K562 (cell line): ENCODE data around the gene DKKL1. TPM values are rescaled to one million over a fixed set of nuclear protein-coding genes. Genes with fewer than 3 reads are reported as not detected.

Experiments
- DNMT1 ChIP-seq: fragments of 450-650 bp; IDR thresholded peaks from 2 replicates; pipeline ENCODE4 v1.6.1; 2016; ENCODE audit warnings: antibody characterized with exemption, mild to moderate bottlenecking
- ILF3 ChIP-seq: fragments of 450-650 bp; IDR thresholded peaks from 2 replicates; pipeline ENCODE4 v1.6.1; 2018; ENCODE audit warnings: antibody characterized with exemption, mild to moderate bottlenecking, moderate library complexity, borderline replicate concordance
- MCM5 ChIP-seq: fragments of 450-650 bp; IDR thresholded peaks from 2 replicates; pipeline ENCODE4 v1.6.1; 2016; ENCODE audit warnings: low read depth
- PPARD ChIP-seq: fragments of 250-450 bp; sonication (Bioruptor Pico); IDR thresholded peaks from 2 replicates; pipeline ENCODE4 v1.8.0; 2022; ENCODE audit warnings: inconsistent platforms, mild to moderate bottlenecking, moderate library complexity
- SRSF7 ChIP-seq: fragments of 200-400 bp; formaldehyde crosslinking; optimal IDR thresholded peaks from 2 replicates; pipeline ENCODE3; 2017; ENCODE audit warnings: mild to moderate bottlenecking, low read depth, low read length
- ZC3H11A ChIP-seq: IDR thresholded peaks from 2 replicates; pipeline ENCODE4 v1.6.1; 2012; ENCODE audit warnings: low read depth, low read length, improper control_type of control experiment
- ZNF134 ChIP-seq: fragments of 250-450 bp; sonication (Bioruptor Pico); conservative IDR thresholded peaks from 2 replicates; pipeline ENCODE4 v1.4.0; 2020
- ZNF175 ChIP-seq: fragments of 200-800 bp; sonication (Bioruptor generic); IDR thresholded peaks from 2 replicates; pipeline ENCODE4 v1.6.1; 2016; ENCODE audit warnings: low read depth, mild to moderate bottlenecking, missing genetic modification characterization, missing compliant biosample characterization
- ZNF561 ChIP-seq: fragments of 450-650 bp; formaldehyde crosslinking; conservative IDR thresholded peaks from 2 replicates; pipeline ENCODE4 v1.4.0; 2020; ENCODE audit warnings: mild to moderate bottlenecking, moderate library complexity
- ZNF766 ChIP-seq: fragments of 200-800 bp; sonication (Bioruptor generic); conservative IDR thresholded peaks from 2 replicates; pipeline ENCODE4 v1.6.1; 2016; ENCODE audit warnings: missing genetic modification characterization, missing compliant biosample characterization
- polyA plus RNA-seq, 8 experiments: library from polyadenylated mRNA; depleted of rRNA in 4 of 8; stranded (reverse) in 5 of 8; unstranded in 3 of 8; fragments of >200 nt; fragmentation: Nextera tagmentation in 2 of 8; fragmentation: Illumina TruSeq in 1 of 8; extraction: Ambion mirVana in 2 of 8; extraction: Trizol in 1 of 8; gene quantifications; 2 replicates each; pipeline versions ENCODE4 v1.2.1 to v1.2.3, GENCODE V29; 2011 to 2014; ENCODE audit warnings: inconsistent platforms in 1 of 8, missing spikeins in 1 of 8
- total RNA-seq, 7 experiments: library from RNA; depleted of rRNA in 6 of 7; stranded (reverse); fragments of >200 nt in 6 of 7; fragmentation: Illumina TruSeq in 2 of 7; extraction: Trizol in 2 of 7; gene quantifications; 2 replicates each; pipeline versions ENCODE4 v1.2.1 to v1.2.3, GENCODE V29; 2011 to 2021; ENCODE audit warnings: low replicate concordance in 1 of 7
- TF ChIP-seq, protein P1 (sequence below), 2 experiments: fragments of 450-650 bp; IDR thresholded peaks; 2 replicates each; pipeline ENCODE4 v1.6.1; 2016; ENCODE audit warnings: mild to moderate bottlenecking in 2 of 2, borderline replicate concordance in 1 of 2, low read depth in 1 of 2, moderate library complexity in 1 of 2
- TF ChIP-seq, protein P2 (sequence below), 2 experiments: IDR thresholded peaks in 1 of 2; conservative IDR thresholded peaks in 1 of 2; 2 replicates each; pipeline ENCODE4 v1.6.1; 2016; ENCODE audit warnings: low read depth in 2 of 2, mild to moderate bottlenecking in 1 of 2, missing compliant biosample characterization in 1 of 2, missing genetic modification characterization in 1 of 2, moderate library complexity in 1 of 2
- TF ChIP-seq, protein P3 (sequence below): sonication (generic); formaldehyde crosslinking; IDR thresholded peaks from 2 replicates; pipeline ENCODE4 v1.8.1; 2023; ENCODE audit warnings: mild to moderate bottlenecking, missing genetic modification reagents

The DKKL1 gene
- total and polyA plus RNA-seq, 9 of the 15 experiments (the other 6 are each of a cell fraction or from before 2014, with no cell fraction given): 0.15 to 1.7 (median 0.52) TPM

DNA sequence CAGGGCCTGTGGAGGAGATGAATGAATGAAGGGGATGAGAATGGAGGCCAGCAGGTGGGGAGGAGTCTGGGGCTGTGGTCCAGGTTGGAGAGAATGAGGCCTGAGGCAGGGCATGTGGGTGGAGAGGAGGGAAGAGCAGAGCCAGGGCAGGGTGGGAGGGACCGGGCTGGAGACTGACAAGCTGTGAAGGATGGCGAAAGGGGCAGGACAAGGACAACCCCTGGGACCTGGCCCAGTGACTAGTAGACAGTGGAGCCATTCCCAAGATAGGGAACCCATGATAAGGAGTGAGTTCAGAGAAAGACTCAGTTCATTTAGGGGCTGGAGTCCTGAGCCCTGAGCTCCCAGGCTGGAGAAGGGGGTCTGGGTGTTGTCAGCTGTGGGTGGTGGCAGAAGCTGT lies 56.5 kb downstream of the DKKL1 start (continued):
- TF ChIP-seq, protein P1, sequence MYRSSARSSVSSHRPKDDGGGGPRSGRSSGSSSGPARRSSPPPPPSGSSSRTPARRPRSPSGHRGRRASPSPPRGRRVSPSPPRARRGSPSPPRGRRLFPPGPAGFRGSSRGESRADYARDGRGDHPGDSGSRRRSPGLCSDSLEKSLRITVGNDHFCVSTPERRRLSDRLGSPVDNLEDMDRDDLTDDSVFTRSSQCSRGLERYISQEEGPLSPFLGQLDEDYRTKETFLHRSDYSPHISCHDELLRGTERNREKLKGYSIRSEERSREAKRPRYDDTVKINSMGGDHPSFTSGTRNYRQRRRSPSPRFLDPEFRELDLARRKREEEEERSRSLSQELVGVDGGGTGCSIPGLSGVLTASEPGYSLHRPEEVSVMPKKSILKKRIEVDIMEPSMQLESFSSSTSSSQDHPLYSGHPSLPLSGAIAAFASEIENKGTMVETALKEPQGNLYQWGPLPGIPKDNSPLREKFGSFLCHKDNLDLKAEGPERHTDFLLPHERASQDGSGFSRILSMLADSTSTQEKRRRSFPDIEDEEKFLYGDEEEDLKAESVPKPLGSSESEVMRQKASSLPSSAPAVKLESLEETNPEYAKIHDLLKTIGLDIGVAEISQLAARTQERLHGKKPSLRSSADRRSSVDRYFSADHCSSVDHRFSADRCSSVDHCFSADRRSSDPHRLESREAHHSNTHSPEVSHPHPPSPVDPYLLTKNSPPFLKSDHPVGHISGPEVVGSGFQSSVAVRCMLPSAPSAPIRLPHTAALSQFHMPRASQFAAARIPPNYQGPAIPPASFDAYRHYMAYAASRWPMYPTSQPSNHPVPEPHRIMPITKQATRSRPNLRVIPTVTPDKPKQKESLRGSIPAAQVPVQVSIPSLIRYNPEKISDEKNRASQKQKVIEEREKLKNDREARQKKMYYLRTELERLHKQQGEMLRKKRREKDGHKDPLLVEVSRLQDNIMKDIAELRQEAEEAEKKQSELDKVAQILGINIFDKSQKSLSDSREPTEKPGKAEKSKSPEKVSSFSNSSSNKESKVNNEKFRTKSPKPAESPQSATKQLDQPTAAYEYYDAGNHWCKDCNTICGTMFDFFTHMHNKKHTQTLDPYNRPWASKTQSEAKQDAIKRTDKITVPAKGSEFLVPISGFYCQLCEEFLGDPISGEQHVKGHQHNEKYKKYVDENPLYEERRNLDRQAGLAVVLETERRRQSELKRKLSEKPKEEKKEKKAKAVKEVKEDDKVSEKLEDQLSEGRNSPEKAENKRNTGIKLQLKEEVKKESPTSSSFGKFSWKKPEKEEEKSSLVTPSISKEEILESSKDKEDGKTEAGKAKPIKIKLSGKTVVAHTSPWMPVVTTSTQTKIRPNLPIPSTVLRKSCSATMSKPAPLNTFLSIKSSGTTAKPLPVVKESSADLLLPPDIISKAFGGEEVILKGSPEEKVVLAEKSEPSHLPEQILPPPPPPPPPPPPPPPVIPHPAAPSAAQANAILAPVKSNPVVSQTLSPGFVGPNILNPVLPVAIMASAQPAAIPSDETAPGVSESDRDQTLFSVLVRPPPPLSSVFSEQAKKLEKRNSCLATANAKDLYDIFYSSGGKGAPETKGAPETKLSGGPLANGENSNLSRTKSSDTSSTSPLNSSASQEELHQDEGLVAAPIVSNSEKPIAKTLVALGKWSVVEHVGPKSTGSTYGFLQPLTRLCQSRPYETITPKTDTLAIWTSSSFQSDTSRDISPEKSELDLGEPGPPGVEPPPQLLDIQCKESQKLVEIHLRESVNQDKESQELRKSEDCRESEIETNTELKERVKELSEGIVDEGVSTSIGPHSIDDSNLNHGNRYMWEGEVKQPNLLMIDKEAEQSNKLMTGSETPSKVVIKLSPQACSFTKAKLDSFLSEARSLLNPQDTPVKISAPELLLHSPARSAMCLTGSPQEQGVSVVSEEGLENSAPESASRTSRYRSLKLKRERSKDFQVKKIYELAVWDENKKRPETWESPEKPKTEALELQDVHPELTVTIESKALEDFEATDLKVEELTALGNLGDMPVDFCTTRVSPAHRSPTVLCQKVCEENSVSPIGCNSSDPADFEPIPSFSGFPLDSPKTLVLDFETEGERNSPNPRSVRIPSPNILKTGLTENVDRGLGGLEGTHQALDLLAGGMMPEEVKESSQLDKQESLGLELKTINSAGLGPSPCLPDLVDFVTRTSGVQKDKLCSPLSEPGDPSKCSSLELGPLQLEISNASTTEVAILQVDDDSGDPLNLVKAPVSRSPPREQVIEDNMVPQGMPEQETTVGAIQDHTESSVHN (IDR thresholded peaks at IDR 0.05; ENCODE audit: borderline replicate concordance in 1 of 2, low read depth in 1 of 2): no peak
- no peak for TF ChIP-seq DNMT1
- TF ChIP-seq ZNF175 (CRISPR knock-in tag): no peak
- TF ChIP-seq ILF3: no peak
- TF ChIP-seq ZC3H11A: no peak
- TF ChIP-seq, protein P2, sequence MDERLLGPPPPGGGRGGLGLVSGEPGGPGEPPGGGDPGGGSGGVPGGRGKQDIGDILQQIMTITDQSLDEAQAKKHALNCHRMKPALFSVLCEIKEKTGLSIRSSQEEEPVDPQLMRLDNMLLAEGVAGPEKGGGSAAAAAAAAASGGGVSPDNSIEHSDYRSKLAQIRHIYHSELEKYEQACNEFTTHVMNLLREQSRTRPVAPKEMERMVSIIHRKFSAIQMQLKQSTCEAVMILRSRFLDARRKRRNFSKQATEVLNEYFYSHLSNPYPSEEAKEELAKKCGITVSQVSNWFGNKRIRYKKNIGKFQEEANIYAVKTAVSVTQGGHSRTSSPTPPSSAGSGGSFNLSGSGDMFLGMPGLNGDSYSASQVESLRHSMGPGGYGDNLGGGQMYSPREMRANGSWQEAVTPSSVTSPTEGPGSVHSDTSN (CRISPR knock-in tag; IDR thresholded peaks at IDR 0.05; ENCODE audit: low read depth): no peak
- TF ChIP-seq, protein P2 (tag; conservative IDR thresholded peaks at IDR 0.05; ENCODE audit: low read depth): peak; percentile 67
- TF ChIP-seq ZNF766 (CRISPR knock-in tag): no peak
- TF ChIP-seq MCM5: no peak
- no peak for TF ChIP-seq ZNF134
- TF ChIP-seq PPARD (CRISPR knock-in tag): no peak
- TF ChIP-seq SRSF7: no peak
- no peak for TF ChIP-seq ZNF561 (CRISPR knock-in tag)
- TF ChIP-seq, protein P3, sequence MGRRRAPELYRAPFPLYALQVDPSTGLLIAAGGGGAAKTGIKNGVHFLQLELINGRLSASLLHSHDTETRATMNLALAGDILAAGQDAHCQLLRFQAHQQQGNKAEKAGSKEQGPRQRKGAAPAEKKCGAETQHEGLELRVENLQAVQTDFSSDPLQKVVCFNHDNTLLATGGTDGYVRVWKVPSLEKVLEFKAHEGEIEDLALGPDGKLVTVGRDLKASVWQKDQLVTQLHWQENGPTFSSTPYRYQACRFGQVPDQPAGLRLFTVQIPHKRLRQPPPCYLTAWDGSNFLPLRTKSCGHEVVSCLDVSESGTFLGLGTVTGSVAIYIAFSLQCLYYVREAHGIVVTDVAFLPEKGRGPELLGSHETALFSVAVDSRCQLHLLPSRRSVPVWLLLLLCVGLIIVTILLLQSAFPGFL: no peak
- TF ChIP-seq, all 486 proteins: peak for 3
